ENCODE data around the gene FIGN. TPM values are rescaled to one million over a fixed set of nuclear protein-coding genes. Genes with fewer than 3 reads are reported as not detected.

The FIGN gene
- total RNA-seq, 1 experiment from 2014 or later, result not detected

DNA sequence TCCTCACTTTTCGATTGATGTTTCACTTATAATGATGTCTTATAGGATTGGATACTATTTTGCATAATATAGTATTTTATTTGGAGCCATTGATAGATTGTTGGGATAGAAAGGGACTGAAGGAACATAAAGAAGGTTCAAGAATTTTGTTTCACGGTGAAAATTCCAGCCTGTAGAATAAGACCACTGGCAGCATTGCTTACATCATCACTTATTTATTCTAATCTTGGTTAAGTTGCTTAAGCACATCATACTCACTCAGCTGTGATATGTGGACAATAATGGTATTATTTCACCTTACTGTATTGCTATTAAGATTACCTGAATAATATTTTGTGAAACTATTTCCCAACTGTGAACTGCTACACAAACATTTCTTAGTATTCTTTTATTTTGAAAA, 118.3 kb downstream of the FIGN start:
- H3K9me3 ChIP-seq (ENCODE audit: control insufficient read depth in 1 of 2, insufficient read depth in 1 of 2, low read depth in 1 of 2, low read length in 2 of 2), result no peaks in the 10 kb centered on the region
- RAD21 ChIA-PET (ENCODE audit: low non-redundant PET in 1 of 2, low total read pairs in 2 of 2, uncharacterized antibody in 2 of 2, unreplicated experiment in 2 of 2), result no interaction called here
- H3K4me1 ChIP-seq (ENCODE audit: control insufficient read depth in 1 of 2, insufficient read depth in 2 of 2, low read length in 2 of 2), result no peaks in the 10 kb centered on the region
- no peak for DNase-seq (ENCODE audit: low read depth, low spot score)
- no TSS peak for BruUV-seq (replicated peaks)
- POLR2A ChIA-PET, result no interaction called here
- no peak overlapping the region for H3K9ac ChIP-seq (ENCODE audit: low read length)
- no peak overlapping the region for H3K4me3 ChIP-seq (replicated peaks in 1 of 2; ENCODE audit: low read depth in 1 of 2, low read length in 2 of 2)
- CTCF ChIA-PET, result no interaction called here
- no peak overlapping the region for H2AFZ ChIP-seq (ENCODE audit: low read depth, low read length, poor library complexity, severe bottlenecking)
- H3K4me2 ChIP-seq (ENCODE audit: low read length), result no peak overlapping the region
- no peaks in the 10 kb centered on the region for H3K36me3 ChIP-seq (ENCODE audit: control insufficient read depth in 1 of 2, insufficient read depth in 2 of 2, low read length in 2 of 2)
- H3K27ac ChIP-seq (ENCODE audit: low read depth, low read length), result no peak overlapping the region
- ATAC-seq, result no peak
- no peaks in the 10 kb centered on the region for H4K20me1 ChIP-seq (ENCODE audit: insufficient read depth)
- intact Hi-C loops (cut with micrococcal nuclease), result no loop called here
- H3K27me3 ChIP-seq (ENCODE audit: insufficient read depth, low read length), result peaks cover 23% of the 10 kb centered on the region
- no peak for TF ChIP-seq EGR1 (IDR thresholded peaks at IDR 0.05; ENCODE audit: low read depth)
- no peak for TF ChIP-seq POLR2A (IDR thresholded peaks at IDR 0.05; ENCODE audit: borderline replicate concordance, extremely low read depth, insufficient read depth, insufficient read length)
- no peak for TF ChIP-seq FOSL1 (IDR thresholded peaks at IDR 0.05; ENCODE audit: low read depth)
- TF ChIP-seq, protein P1, sequence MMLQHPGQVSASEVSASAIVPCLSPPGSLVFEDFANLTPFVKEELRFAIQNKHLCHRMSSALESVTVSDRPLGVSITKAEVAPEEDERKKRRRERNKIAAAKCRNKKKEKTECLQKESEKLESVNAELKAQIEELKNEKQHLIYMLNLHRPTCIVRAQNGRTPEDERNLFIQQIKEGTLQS (IDR thresholded peaks at IDR 0.05), result no peak
- TF ChIP-seq JUND (IDR thresholded peaks at IDR 0.05), result no peak
- no peak for TF ChIP-seq TCF7L2 (IDR thresholded peaks at IDR 0.05; ENCODE audit: borderline replicate concordance, extremely low read depth, insufficient read depth, insufficient read length)
- TF ChIP-seq YY1 (IDR thresholded peaks at IDR 0.05; ENCODE audit: extremely low read depth, insufficient replicate concordance, low read depth, low read length), result no peak
- TF ChIP-seq ZNF274 (IDR thresholded peaks at IDR 0.05; ENCODE audit: low read depth, low read length), result no peak
- TF ChIP-seq ZFX (IDR thresholded peaks at IDR 0.05), result no peak
- no peak for TF ChIP-seq SRF (IDR thresholded peaks at IDR 0.05; ENCODE audit: low read depth)
- TF ChIP-seq CBX3 (IDR thresholded peaks at IDR 0.05; ENCODE audit: low read depth), result no peak
- no peak for TF ChIP-seq SIN3A (IDR thresholded peaks at IDR 0.05; ENCODE audit: low read depth)
- H3K79me2 ChIP-seq (ENCODE audit: insufficient read depth, low read length), result no peaks in the 10 kb centered on the region
- H3K9me2 ChIP-seq (ENCODE audit: insufficient read depth), result no peaks in the 10 kb centered on the region

DNA sequence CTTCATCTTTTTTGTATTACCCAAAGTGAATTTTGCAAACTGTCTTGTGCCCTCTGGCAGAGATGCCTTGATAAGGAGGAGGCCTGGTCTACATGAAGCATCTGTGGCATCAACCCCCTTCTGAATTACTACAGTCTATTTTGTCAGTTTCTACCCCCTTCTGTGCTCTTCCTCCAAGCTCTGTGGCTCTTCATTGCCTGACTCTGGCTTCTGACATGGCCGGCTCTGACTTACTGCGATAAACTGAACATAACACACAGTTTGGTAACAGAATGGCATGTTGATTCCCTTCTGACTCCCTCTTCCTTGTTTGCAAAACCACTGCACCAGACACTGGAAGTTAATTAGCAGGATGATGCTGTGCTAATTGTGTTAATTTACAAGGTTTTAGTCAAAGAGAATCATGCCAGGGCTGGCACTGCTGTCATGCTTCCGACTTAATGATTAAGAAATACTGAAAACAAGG, 122.5 kb downstream of the FIGN start:
- Histone ChIP-seq H3K79me2 (ENCODE audit: insufficient read depth, low read length) (no peaks in the 10 kb centered on the region), H3K4me3 (replicated peaks in 1 of 2; ENCODE audit: low read depth in 1 of 2, low read length in 2 of 2) (no peak overlapping the region), H2AFZ (ENCODE audit: low read depth, low read length, poor library complexity, severe bottlenecking) (no peak overlapping the region), H3K9me3 (ENCODE audit: control insufficient read depth in 1 of 2, insufficient read depth in 1 of 2, low read depth in 1 of 2, low read length in 2 of 2) (no peaks in the 10 kb centered on the region), H3K27ac (ENCODE audit: low read depth, low read length) (no peak overlapping the region), H3K4me2 (ENCODE audit: low read length) (no peak overlapping the region), H3K27me3 (ENCODE audit: insufficient read depth, low read length) (peaks cover 34% of the 10 kb centered on the region), H3K36me3 (ENCODE audit: control insufficient read depth in 1 of 2, insufficient read depth in 2 of 2, low read length in 2 of 2) (no peaks in the 10 kb centered on the region), H4K20me1 (ENCODE audit: insufficient read depth) (no peaks in the 10 kb centered on the region), H3K4me1 (ENCODE audit: control insufficient read depth in 1 of 2, insufficient read depth in 2 of 2, low read length in 2 of 2) (no peaks in the 10 kb centered on the region), H3K9me2 (ENCODE audit: insufficient read depth) (no peaks in the 10 kb centered on the region), H3K9ac (ENCODE audit: low read length) (no peak overlapping the region)
- intact Hi-C loops (cut with micrococcal nuclease), result loop anchor here (5.0 kb wide), 1 partner anchor 266 kb away; no protein-coding TSS in a partner anchor
- ChIA-PET RAD21 (ENCODE audit: low non-redundant PET in 1 of 2, low total read pairs in 2 of 2, uncharacterized antibody in 2 of 2, unreplicated experiment in 2 of 2) (no interaction called here), POLR2A (no interaction called here), CTCF (no interaction called here)
- no TSS peak for BruUV-seq (replicated peaks)
- DNase-seq (ENCODE audit: low read depth, low spot score) (no peak), ATAC-seq (no peak)
- TF ChIP-seq SP1 (IDR thresholded peaks at IDR 0.05; ENCODE audit: low read depth) (no peak), ELF1 (IDR thresholded peaks at IDR 0.05; ENCODE audit: borderline replicate concordance, low read depth) (no peak), SRF (IDR thresholded peaks at IDR 0.05; ENCODE audit: low read depth) (no peak), EGR1 (IDR thresholded peaks at IDR 0.05; ENCODE audit: low read depth) (no peak), CEBPB (IDR thresholded peaks at IDR 0.05; ENCODE audit: low read depth) (no peak), POLR2A (IDR thresholded peaks at IDR 0.05; ENCODE audit: borderline replicate concordance, extremely low read depth, insufficient read depth, insufficient read length) (no peak)
- TF ChIP-seq, protein P2, sequence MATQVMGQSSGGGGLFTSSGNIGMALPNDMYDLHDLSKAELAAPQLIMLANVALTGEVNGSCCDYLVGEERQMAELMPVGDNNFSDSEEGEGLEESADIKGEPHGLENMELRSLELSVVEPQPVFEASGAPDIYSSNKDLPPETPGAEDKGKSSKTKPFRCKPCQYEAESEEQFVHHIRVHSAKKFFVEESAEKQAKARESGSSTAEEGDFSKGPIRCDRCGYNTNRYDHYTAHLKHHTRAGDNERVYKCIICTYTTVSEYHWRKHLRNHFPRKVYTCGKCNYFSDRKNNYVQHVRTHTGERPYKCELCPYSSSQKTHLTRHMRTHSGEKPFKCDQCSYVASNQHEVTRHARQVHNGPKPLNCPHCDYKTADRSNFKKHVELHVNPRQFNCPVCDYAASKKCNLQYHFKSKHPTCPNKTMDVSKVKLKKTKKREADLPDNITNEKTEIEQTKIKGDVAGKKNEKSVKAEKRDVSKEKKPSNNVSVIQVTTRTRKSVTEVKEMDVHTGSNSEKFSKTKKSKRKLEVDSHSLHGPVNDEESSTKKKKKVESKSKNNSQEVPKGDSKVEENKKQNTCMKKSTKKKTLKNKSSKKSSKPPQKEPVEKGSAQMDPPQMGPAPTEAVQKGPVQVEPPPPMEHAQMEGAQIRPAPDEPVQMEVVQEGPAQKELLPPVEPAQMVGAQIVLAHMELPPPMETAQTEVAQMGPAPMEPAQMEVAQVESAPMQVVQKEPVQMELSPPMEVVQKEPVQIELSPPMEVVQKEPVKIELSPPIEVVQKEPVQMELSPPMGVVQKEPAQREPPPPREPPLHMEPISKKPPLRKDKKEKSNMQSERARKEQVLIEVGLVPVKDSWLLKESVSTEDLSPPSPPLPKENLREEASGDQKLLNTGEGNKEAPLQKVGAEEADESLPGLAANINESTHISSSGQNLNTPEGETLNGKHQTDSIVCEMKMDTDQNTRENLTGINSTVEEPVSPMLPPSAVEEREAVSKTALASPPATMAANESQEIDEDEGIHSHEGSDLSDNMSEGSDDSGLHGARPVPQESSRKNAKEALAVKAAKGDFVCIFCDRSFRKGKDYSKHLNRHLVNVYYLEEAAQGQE (IDR thresholded peaks at IDR 0.05; ENCODE audit: low read depth), result no peak
- TF ChIP-seq, protein P1 (IDR thresholded peaks at IDR 0.05), result no peak

All from HCT116 (cell line).